ENCODE results near the gene PAK1IP1. TPM values are rescaled to one million over a fixed set of nuclear protein-coding genes. Genes with fewer than 3 reads are reported as not detected.
A peak's percentile ranks its signal among the peaks of the same experiment; 100 is the strongest.

Gene PAK1IP1
- total and polyA plus RNA-seq, 4 donors = 6.1 to 16.9 (median 11.0) TPM

- DNase-seq (peak in 2 of 3 donors; percentile 46 to 49), ATAC-seq (ENCODE audit: insufficient read depth, low FRiP score) (no peak)
- Histone ChIP-seq H3K9me3 (ENCODE audit: control insufficient read depth in 4 of 4, insufficient read depth in 3 of 4, low read length in 3 of 4) (no peaks in the 10 kb centered on the region), H3K27me3 (ENCODE audit: control insufficient read depth in 3 of 3, insufficient read depth in 3 of 3, low read length in 2 of 3) (no peaks in the 10 kb centered on the region), H3K4me1 (ENCODE audit: control insufficient read depth in 5 of 5, insufficient read depth in 5 of 5, low read length in 5 of 5) (peaks cover 2 to 14% (median 5%) of the 10 kb centered on the region in 5 donors), H3K27ac (ENCODE audit: low read depth in 1 of 2, low read length in 1 of 2) (peak overlapping the region in 1 of 2 donors; percentile 70), H3K36me3 (ENCODE audit: control insufficient read depth in 4 of 4, insufficient read depth in 4 of 4, low read length in 4 of 4) (peaks cover 0 to 4% (median 0%) of the 10 kb centered on the region in 4 donors), H3K4me3 (no peak overlapping the region), H3K9ac (ENCODE audit: insufficient read depth in 1 of 2, low read length in 2 of 2) (peak overlapping the region in 1 of 2 donors; percentile 40)
- WGBS, 2 donors = 61 to 70% methylated on average over 15 of the region's 15 CpGs
- no peak for TF ChIP-seq CTCF (IDR thresholded peaks at IDR 0.05; ENCODE audit: control extremely low read depth, extremely low read depth)
These were observed 3.9 kb upstream of the PAK1IP1 start for GRCh38 chr6:10690651-10691445.

GRCh38 chr6:10692965-10693538 is 1.7 kb upstream of the PAK1IP1 start:
- ATAC-seq (ENCODE audit: insufficient read depth, low FRiP score) (no peak), DNase-seq (peak in 1 of 3 donors; percentile 2)
- H3K27ac ChIP-seq (ENCODE audit: low read depth in 1 of 2, low read length in 1 of 2) = no peak overlapping the region
- peaks cover 2 to 18% (median 9%) of the 10 kb centered on the region in 5 donors for H3K4me1 ChIP-seq (ENCODE audit: control insufficient read depth in 5 of 5, insufficient read depth in 5 of 5, low read length in 5 of 5)
- no peaks in the 10 kb centered on the region for H3K27me3 ChIP-seq (ENCODE audit: control insufficient read depth in 3 of 3, insufficient read depth in 3 of 3, low read length in 2 of 3)
- H3K9ac ChIP-seq (ENCODE audit: insufficient read depth in 1 of 2, low read length in 2 of 2) = peak overlapping the region; percentile 14 to 97
- no peak for TF ChIP-seq CTCF (IDR thresholded peaks at IDR 0.05; ENCODE audit: control extremely low read depth, extremely low read depth)
- peaks cover 0 to 10% (median 4%) of the 10 kb centered on the region in 4 donors for H3K36me3 ChIP-seq (ENCODE audit: control insufficient read depth in 4 of 4, insufficient read depth in 4 of 4, low read length in 4 of 4)
- no peaks in the 10 kb centered on the region for H3K9me3 ChIP-seq (ENCODE audit: control insufficient read depth in 4 of 4, insufficient read depth in 3 of 4, low read length in 3 of 4)
- 95 to 96% methylated on average over 8 of the region's 8 CpGs for WGBS, 2 donors
- no peak overlapping the region for H3K4me3 ChIP-seq

GRCh38 chr6:10695086-10695657 is 400 bp downstream of the PAK1IP1 start:
- Histone ChIP-seq H3K27me3 (ENCODE audit: control insufficient read depth in 3 of 3, insufficient read depth in 3 of 3, low read length in 2 of 3) (no peaks in the 10 kb centered on the region), H3K27ac (ENCODE audit: low read depth in 1 of 2, low read length in 1 of 2) (peak overlapping the region; percentile 86 to 93), H3K9me3 (ENCODE audit: control insufficient read depth in 4 of 4, insufficient read depth in 3 of 4, low read length in 3 of 4) (no peaks in the 10 kb centered on the region), H3K9ac (ENCODE audit: insufficient read depth in 1 of 2, low read length in 2 of 2) (peak overlapping the region; percentile 97 to 99), H3K4me3 (peak overlapping the region; percentile 93), H3K4me1 (ENCODE audit: control insufficient read depth in 5 of 5, insufficient read depth in 5 of 5, low read length in 5 of 5) (peaks cover under 1 to 18% (median 4%) of the 10 kb centered on the region in 5 donors), H3K36me3 (ENCODE audit: control insufficient read depth in 4 of 4, insufficient read depth in 4 of 4, low read length in 4 of 4) (peaks cover 4 to 12% (median 8%) of the 10 kb centered on the region in 4 donors)
- DNase-seq (peak in 1 of 3 donors; percentile 29), ATAC-seq (ENCODE audit: insufficient read depth, low FRiP score) (no peak)
- TF ChIP-seq CTCF (IDR thresholded peaks at IDR 0.05; ENCODE audit: control extremely low read depth, extremely low read depth) = no peak
- WGBS, 2 donors = 0% methylated on average over 17 of the region's 17 CpGs

Data from lung (tissue), 12 donors.